Calu3 (cell line): ENCODE results near the gene GALNTL6. TPM values are rescaled to one million over a fixed set of nuclear protein-coding genes. Genes with fewer than 3 reads are reported as not detected.
A peak's percentile ranks its signal among the peaks of the same experiment; 100 is the strongest.
"Not testable (repeated sequence)": the region's sequence is repeated elsewhere in the genome, so short reads cannot be mapped to it uniquely, and the experiment has no call there.

Experiments used
- BruUV-seq: library from RNA; stranded (reverse); fragments of 400-500 nt; replicated peaks from 2 replicates; lab custom pipeline; 2021; lab: Mats Ljungman, UMichigan
- CTCF ChIA-PET: fragments of 300-600 bp; sonication (Branson Sonifier 250); formaldehyde crosslinking; loops from one replicate; lab custom pipeline; 2022; ENCODE audit warnings: antibody characterized with exemption; lab: Charles Lee
- DNase-seq: peaks from one replicate; pipeline ENCODE4 v3.0.0; 2022
- H3K27ac Mint-ChIP-seq: one replicate; pipeline ENCODE4 v1.8.0; 2022; ENCODE audit warnings: mixed read lengths; ENCODE audit not compliant: unreplicated experiment
- H3K27me3 Mint-ChIP-seq: one replicate; pipeline ENCODE4 v1.8.0; 2022; ENCODE audit warnings: mixed read lengths; ENCODE audit not compliant: unreplicated experiment
- H3K36me3 Mint-ChIP-seq: one replicate; pipeline ENCODE4 v1.8.0; 2022; ENCODE audit warnings: mild to moderate bottlenecking, moderate library complexity, mixed read lengths; ENCODE audit not compliant: insufficient read depth, unreplicated experiment
- H3K4me1 Mint-ChIP-seq: one replicate; pipeline ENCODE4 v1.8.0; 2022; ENCODE audit warnings: mild to moderate bottlenecking, low read depth, mixed read lengths; ENCODE audit not compliant: unreplicated experiment
- H3K4me3 Mint-ChIP-seq: one replicate; pipeline ENCODE4 v1.8.0; 2022; ENCODE audit warnings: mild to moderate bottlenecking, low read depth, moderate library complexity, mixed read lengths; ENCODE audit not compliant: unreplicated experiment
- H3K9me3 Mint-ChIP-seq: one replicate; pipeline ENCODE4 v1.8.0; 2022; ENCODE audit warnings: low read depth, mixed read lengths; ENCODE audit not compliant: unreplicated experiment
- intact Hi-C: fragments of 100-400 bp; cut with micrococcal nuclease; formaldehyde crosslinking; loops from one replicate; pipeline ENCODE4 v1.10.0; 2022; ENCODE audit not compliant: unreplicated experiment
- total RNA-seq: library from RNA; stranded (reverse); gene quantifications from 2 replicates; pipeline ENCODE4 v1.2.3, GENCODE V29; 2022
- TF ChIP-seq, protein P1 (sequence below): fragments of 200-600 bp; IDR thresholded peaks from one replicate; pipeline ENCODE4 v1.8.0; 2022; ENCODE audit warnings: antibody characterized with exemption; ENCODE audit not compliant: unreplicated experiment

GALNTL6 gene
- total RNA-seq, 1 experiment from 2014 or later: not detected

DNA sequence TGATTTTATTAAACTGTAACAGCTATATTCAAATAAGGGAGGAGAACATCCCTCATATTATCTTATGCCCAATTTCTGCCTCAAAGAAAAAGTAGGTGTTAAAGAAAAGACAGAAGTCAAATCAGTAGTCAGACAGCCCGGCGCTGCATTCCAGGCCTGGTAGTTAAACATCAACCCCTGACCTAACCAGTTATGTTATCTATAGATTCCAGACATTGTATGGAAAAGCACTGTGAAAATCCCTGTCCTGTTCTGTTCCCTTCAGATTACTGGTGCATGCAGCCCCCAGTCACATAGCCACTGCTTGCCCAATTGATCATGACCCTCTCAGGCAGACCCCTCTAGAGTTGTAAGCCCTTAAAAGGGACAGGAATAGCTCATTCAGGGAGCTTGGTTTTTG is 1085.5 kb downstream of the GALNTL6 start:
- H3K36me3 Mint-ChIP-seq: no peaks in the 10 kb centered on the region
- H3K27me3 Mint-ChIP-seq: no peaks in the 10 kb centered on the region
- peak; percentile 38 for DNase-seq
- no peak overlapping the region for H3K27ac Mint-ChIP-seq
- no peaks in the 10 kb centered on the region for H3K4me1 Mint-ChIP-seq
- CTCF ChIA-PET: interaction anchor here (0.5 to 1.4 kb wide), 2 partner anchors 115 to 299 kb away, joined by 3 to 5 read pairs; no protein-coding TSS in a partner anchor
- TF ChIP-seq, protein P1, sequence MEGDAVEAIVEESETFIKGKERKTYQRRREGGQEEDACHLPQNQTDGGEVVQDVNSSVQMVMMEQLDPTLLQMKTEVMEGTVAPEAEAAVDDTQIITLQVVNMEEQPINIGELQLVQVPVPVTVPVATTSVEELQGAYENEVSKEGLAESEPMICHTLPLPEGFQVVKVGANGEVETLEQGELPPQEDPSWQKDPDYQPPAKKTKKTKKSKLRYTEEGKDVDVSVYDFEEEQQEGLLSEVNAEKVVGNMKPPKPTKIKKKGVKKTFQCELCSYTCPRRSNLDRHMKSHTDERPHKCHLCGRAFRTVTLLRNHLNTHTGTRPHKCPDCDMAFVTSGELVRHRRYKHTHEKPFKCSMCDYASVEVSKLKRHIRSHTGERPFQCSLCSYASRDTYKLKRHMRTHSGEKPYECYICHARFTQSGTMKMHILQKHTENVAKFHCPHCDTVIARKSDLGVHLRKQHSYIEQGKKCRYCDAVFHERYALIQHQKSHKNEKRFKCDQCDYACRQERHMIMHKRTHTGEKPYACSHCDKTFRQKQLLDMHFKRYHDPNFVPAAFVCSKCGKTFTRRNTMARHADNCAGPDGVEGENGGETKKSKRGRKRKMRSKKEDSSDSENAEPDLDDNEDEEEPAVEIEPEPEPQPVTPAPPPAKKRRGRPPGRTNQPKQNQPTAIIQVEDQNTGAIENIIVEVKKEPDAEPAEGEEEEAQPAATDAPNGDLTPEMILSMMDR: no peak
- no peak overlapping the region for H3K4me3 Mint-ChIP-seq
- H3K9me3 Mint-ChIP-seq: no peaks in the 10 kb centered on the region
- no TSS peak for BruUV-seq
- intact Hi-C loops: loop anchor here (10.0 kb wide), 1 partner anchor 86 kb away; no protein-coding TSS in a partner anchor

DNA sequence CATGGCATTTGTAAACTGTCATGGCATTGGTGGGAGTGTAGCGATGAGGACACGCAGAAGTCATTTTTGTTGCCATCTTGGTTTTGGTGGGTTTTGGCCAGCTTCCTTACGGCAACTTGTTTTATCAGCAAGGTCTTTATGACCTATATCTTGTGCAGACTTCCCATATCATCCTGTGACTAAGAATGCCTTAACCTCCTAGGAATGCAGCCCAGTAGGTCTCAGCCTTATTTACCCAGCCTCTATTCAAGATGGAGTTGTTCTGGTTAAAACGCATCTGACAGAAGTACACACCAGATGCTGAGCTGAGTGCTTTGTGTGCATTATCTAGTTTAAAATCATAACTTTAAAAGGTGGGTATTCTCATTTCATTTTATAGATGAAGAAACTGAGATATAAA is 1086.7 kb downstream of the GALNTL6 start:
- TF ChIP-seq, protein P1: no peak
- CTCF ChIA-PET: no interaction called here
- no peak overlapping the region for H3K4me3 Mint-ChIP-seq

DNA sequence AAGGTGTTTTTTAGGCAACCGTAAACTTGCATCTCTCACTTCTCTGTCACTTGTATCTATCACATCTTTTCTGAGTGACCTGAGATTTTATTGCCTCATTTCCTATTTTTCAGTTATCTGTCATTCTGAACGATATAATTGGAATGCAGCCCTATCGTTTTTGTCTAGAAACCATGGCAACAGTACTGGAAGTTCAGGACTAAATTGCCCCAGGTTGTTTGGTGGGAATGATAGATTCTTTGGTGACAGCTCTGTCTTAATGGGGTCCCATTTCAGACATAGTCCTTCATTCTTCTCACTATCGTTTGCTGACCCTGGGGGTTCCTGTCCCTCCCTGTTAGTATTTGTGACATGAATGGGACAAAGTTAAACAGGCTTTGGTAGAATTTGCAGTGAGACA is 1087.7 kb downstream of the GALNTL6 start:
- DNase-seq: no peak
- no peak overlapping the region for H3K27ac Mint-ChIP-seq
- no peaks in the 10 kb centered on the region for H3K36me3 Mint-ChIP-seq
- no peaks in the 10 kb centered on the region for H3K9me3 Mint-ChIP-seq
- H3K27me3 Mint-ChIP-seq: no peaks in the 10 kb centered on the region
- intact Hi-C loops: no loop called here
- no TSS peak for BruUV-seq
- H3K4me1 Mint-ChIP-seq: no peaks in the 10 kb centered on the region
- no peak overlapping the region for H3K4me3 Mint-ChIP-seq
- CTCF ChIA-PET: no interaction called here
- TF ChIP-seq, protein P1: no peak

More for the DNA sequence above, 1086.7 kb downstream of the GALNTL6 start:
- BruUV-seq: no TSS peak
- H3K36me3 Mint-ChIP-seq: no peaks in the 10 kb centered on the region
- DNase-seq: peak; percentile 2
- H3K27ac Mint-ChIP-seq: no peak overlapping the region
- H3K27me3 Mint-ChIP-seq: no peaks in the 10 kb centered on the region
- H3K9me3 Mint-ChIP-seq: no peaks in the 10 kb centered on the region
- H3K4me1 Mint-ChIP-seq: no peaks in the 10 kb centered on the region
- intact Hi-C loops: loop anchor here (10.0 kb wide), 1 partner anchor 85 kb away; no protein-coding TSS in a partner anchor

DNA sequence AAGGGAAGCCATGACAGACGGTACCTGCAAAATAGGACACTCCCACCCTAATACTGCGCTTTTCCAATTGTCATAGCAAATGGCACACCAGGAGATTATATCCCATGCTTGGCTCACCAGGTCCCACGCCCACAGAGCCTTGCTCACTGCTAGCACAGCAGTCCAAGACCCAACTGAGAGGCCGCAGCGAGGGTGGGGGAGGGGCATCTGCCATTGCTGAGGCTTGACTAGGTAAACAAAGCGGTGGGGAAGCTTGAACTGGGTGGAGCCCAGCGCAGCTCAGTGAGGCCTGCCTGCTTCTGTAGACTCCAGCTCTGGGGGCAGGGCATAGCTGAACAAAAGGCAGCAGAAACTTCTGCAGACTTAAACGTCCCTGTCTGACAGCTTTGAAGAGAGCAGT is 1099.3 kb downstream of the GALNTL6 start:
- H3K9me3 Mint-ChIP-seq, H3K27ac Mint-ChIP-seq, H3K27me3 Mint-ChIP-seq, H3K4me3 Mint-ChIP-seq, DNase-seq, H3K4me1 Mint-ChIP-seq, BruUV-seq, CTCF ChIA-PET, intact Hi-C loops, H3K36me3 Mint-ChIP-seq: not testable (repeated sequence)

DNA sequence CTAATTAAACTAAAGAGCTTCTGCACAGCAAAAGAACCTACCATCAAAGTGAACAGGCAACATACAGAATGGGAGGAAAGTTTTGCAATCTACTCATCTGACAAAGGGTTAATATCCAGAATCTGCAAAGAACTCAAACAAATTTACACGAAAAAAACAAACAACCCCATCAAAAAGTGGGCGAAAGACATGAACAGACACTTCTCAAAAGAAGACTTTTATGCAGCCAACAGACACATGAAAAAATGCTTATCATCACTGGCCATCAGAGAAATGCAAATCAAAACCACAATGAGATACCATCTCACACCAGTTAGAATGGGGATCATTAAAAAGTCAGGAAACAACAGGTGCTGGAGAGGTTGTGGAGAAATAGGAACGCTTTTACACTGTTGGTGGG is 1104.2 kb downstream of the GALNTL6 start:
- CTCF ChIA-PET, H3K9me3 Mint-ChIP-seq, DNase-seq, H3K4me1 Mint-ChIP-seq, H3K4me3 Mint-ChIP-seq, H3K27ac Mint-ChIP-seq, BruUV-seq, H3K36me3 Mint-ChIP-seq, H3K27me3 Mint-ChIP-seq, intact Hi-C loops: not testable (repeated sequence)
